NCI-H146 treated with DMSO at 0.1 percent for 48 hours (cell line): ENCODE results near the gene CCT7.

Experiments
- DNase-seq: peaks from one replicate; lab custom pipeline; 2025; ENCODE audit not compliant: unreplicated experiment; lab: John Stamatoyannopoulos, UW

CCT7 gene

DNA sequence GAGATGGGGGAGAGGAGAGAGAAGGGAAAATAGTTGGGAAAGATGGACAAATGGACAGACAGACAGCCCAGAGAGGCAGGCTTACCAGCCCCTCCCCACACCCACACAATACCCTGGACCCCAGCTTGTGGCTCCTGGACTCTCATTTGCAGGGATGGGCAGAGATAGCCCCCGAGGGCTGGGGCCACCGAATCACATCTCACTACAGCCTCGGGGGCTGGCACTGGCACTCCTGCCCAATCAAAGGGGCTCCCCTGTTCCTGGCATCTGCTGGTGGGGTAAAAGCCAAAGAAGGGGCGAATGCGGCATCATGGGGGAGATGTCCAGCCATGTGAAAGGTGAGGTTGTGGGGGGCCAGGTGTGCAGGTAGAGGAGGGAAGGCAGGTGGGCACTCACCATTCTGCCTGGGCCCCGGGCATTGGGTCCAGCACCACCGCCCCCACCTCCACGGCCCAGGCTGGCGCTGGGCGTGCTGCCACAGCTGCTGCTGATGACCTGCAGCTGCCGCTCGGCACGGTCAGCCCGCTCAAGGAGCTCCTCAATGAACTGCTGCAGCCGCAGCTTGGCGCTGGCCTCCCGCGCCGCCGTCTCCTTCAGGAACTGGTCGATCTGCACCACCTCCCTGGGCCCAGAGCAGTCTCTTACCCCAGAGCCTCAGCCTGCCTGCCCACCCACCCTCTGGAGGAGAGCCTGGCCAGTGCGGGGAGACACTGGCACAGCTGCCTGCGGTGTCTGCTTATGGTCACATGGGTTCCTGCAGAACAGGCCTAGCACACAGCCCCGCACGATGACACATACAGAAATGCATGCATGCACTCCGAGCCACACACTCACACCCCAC is 32.2 kb downstream of the CCT7 start:
- DNase-seq = no peak

DNA sequence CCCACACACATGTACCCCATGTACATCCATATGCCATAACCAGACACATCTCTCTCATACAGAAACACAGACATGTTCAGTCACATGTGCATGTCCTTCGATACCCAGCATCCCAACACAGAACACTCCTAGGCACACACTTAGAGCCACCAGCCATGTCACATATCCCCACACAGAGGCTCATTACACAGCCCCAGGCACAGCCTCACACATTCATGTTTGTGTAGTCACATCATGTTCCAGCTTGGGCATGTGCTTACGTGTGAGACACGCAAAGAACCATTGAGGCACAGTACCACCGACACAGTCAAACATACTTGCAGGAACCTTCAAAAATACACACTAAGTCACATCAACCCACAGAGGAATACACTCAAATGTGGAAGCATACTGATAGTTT is 32.9 kb downstream of the CCT7 start:
- no peak for DNase-seq

DNA sequence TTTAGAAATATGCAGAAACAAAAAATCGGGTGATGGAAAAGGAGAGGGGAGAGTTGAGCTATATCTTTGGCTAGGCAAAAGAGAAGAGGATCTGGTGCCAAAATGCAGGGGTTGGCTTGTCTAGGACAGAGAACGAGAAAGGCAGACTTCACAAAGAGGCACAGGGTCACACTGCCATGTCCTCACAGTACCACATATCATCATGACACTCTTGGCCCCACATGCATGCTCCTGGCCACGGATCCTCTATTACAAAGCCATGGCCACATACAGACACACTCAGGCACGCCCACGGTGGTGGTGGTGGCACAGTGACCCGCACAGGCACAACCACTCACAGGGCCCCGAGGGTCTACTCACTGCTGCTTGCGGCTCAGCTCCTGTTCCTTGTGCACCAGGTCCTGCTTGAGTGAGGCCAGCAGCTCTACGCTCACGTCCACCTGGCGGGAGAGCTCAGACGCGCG is 34.3 kb downstream of the CCT7 start:
- DNase-seq = no peak

DNA sequence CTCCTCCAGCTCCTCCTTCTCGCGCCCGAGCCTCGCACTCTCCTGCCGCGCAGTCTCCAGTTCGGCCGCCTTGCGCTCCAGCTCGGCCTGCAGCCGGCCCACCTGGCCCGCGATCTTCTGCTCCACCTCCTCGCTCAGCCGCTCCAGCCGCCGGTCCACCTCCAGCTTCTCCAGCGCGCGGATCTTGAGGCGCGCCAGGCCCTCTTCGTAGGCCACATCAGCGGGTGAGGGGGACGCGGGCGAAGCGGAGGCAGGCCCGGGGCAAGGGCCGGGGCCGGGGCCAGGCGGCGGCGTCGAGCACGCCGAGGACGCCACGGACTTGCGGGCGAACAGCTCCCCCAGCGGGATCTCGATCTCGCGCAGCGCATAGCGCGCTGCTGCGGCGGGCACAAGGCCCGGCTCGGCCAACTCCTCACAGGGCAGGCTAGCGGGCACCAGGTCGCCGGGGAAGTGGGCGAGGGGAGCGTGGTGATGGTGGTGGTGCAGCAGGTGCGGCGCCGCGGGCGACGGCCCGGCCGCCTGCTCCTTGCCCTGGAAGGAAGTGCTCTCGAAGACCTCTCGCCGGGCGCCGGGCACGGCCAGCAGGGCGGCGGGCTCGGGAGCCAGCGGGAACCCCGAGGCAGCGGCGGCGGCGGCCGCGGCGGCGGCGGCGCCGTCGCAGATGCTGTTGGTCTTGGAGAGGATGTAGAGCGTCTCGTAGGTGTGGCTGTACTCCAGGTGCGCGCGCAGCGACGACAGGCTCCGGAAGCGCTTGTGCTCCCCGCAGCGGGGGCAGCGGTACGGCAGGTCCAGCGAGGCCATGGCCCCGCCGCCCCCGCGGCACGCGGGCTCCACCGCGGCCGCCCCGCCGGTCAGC is 35.0 kb downstream of the CCT7 start:
- DNase-seq = peak; percentile 78

DNA sequence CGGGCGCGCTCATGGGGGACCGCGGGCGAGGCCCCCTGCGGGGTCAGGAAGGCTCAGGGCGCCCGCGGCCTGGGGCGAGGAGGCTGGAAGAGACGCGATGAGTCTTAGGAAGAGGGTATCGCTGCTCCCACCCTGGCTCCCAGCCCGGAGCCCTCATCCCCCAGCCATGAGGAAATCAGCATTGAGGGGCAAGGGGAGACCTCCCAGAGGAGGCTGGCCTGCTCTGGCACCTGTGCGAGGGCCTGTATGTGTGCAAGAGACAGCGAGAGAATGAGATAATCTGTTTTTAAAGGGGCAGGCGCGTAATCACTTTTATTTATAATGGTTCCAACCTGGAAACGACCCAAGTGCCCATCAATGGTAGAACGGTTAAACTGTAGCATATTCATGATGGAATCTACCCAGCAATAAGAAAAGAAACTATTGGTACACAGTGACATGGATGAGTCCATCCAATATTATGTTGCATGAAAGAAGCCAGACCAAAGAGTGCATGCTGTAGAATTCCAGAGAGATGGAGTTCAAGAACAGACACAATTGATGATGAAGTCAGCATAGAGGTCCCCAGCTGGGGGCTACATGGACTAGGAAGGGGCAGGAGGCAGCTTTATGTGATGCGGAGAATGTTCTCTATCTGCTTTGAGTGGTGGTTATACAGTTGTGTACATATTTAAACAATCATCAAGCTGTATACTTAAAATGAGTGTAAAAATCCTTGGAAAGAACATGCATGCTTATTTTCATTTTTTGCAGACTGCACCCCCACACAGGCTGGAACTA is 35.8 kb downstream of the CCT7 start:
- DNase-seq = no peak

DNA sequence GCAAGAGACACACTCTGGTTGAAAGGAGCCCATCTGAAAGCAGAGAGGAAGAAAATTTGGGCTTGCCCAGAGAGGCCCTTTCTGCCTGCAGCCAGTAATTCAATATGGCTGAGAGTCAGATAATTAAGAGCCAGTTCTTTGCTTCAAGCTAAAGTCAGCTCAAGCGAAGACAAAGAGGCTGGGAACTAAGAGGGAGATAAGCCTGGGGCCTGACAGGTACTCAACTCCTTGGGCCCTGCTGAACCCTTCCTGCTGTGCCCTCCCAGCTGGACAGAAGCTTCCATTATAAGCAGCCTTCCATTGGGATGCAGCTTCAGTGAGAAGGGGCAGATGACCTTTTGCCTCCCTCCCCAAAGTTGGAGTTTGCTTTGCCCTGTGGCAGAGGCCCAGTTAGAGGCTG is 38.2 kb downstream of the CCT7 start:
- no peak for DNase-seq

DNA sequence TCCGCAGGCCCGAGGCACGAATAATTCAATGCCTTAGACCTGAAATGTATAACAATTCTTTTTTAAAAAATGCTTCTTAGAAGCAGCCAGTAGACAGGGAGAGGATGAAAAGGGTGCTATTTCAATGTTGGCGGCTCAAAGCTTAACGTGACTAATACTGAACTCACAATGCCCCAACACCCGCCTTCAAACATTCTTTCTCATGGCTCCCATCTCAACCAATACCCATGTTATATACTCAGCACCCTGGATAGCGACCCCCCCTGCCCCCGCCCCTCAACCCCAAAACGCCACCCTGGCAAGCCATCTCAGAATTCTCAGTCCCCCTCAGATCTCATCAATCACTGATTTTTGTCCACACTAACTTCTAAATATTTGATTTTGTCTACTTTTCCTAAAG is 45.7 kb downstream of the CCT7 start:
- no peak for DNase-seq

DNA sequence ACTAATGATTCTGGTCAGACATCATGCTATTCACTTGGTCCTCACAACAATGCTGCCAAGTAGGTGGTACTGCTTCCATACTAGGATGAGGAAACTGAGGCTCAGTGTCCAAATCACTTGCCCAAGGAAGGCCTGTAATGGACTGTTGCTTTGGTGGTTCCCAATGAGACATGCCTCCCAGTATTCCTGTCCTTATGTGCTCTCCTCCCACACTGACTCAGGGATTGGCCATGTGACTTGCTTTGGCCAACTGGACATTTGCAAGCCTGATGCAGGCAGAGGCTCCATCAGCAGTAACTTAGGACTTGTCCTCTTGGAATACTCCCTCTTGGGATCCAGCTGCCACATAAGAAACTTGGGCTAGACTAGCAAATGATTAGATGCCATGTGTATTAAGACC is 47.1 kb downstream of the CCT7 start:
- DNase-seq = no peak

DNA sequence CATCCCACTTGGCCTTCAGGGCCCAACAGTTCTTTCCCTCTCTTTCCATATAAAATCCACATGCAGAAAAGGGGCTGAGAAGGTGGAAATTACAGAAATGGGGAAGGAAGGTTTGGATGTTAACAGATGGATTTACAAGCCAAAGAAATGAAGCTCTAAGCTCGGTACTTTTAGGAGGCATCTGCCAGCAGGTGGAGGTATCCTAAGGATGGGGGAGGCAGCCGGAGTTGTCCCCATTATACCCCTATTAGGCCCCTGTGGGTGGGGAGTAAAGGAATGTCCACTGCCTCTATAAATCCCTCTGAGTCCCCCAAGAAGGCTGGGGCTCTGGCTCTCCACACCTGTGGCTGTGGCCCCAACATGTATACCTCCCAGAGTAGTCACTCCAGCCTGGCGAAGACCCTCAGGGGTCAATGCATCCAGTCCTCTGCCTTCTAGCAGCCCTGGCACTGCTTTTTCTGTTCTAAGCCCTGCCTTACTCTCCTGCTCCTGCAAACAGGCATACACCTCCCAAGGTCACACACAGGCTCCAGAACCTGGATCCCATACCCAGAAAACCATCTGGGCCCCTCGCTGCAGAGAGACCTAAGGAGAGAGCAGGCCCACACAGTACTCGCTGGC is 48.9 kb downstream of the CCT7 start:
- DNase-seq = no peak

DNA sequence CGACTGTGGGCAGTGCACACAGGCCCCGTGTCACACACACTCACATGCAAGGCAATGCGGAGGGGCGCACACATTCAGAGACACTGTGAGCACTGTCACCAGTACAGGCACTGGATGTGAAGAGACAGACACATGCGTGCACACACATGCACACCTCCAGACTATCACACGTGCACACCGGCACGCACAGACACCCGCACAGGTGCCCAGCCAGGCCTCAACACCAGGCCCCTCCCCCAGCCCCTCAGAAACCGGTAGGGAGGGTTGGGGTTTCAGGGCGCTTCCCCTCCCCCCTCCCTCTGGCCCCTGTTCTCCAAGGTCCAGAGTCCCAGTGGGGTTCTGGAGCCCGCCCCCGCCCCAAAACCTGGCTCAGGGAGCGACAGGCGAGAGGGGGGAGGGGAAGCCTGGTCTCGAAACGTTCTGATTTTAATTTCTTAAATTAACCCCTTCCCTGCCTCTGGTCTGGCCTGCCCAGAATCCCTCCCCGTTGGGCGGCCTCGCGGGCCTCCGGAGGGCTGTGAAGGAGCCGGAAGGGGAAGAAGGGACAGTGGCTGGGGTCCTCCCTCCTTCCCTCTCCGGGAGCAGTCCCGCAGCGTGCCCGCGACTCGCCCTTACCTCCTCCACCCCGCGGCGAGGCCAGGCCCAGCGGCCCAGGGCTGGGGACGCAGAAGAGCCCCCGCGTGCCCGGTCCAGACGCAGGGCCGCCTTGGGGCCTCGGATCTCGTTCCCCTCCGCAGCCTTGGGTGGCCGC is 49.6 kb downstream of the CCT7 start:
- no peak for DNase-seq

DNA sequence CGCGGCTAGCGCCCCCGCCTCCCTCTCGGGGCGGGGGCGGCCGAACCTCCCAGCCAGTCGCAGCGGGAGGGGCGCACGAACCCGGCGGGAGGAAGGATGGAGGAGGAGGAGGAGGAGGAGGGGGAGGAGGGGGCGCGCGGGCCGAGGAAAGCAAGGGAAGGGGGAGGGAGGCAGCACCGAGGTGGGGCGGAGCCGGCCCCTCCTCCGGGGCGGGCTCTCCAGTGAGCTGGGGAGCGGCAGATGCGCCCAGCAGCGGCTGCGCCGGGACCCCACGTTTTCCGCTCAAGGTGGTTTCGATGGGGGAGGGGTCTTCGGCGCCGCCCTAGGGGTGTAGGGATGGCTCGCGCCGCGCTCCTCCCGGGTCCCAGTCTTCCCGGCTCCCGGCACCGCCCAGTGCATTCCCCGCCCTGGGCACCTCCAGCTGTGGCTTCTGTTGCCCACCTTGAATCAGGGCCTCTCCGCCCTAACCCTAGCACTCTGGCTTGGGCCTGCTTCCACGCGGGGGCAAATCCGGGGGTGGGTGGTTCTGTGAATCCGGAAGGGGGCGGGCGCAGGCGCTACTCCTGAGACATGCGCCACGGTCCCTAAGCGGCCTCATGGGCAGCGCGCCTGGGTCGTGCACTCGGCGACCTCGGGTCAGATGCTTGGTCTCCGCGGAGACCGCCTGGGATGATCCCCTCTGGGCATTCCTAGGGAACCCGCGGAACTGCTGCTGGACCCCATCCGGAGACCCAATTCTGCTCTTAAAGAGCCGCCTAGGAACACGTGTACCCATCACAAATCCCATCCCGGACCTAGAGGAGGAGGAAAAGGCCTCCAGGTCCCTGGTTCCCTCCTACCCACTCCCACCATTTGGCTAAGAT is 50.4 kb downstream of the CCT7 start, which contains the start of gene FBXO41:
FBXO41 (minus strand) TSS at position 183 of the 863 bp plus-strand sequence. CDS start 14,848 bp downstream, outside the sequence.
- DNase-seq = peak; percentile 55

DNA sequence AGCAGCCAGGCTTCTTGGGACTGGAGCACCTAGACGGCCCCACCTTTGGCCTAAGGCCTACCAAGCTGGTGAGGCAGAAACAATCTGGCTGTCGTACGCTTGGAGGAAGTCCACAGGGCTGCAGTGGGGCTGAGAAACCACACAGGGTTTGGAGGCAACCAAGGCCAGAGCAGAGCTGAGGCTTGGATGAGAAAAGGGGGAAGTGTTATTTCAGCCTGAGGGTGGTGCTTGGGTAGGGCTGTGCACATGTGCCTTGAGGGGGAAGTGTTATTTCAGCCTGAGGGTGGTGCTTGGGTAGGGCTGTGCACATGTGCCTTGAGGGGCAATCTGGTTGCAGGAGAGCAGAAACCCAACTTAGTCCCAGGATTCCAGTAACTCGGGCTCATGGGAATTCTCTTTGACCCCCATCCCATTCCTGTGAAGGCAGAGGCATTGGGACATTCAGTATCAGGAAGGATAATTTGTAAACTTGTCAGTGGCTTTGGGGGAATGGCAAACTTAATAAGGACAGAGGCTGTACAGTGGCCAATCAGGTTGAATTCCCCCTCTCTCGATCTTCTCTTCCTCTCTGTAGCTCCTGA is 51.1 kb downstream of the CCT7 start:
- DNase-seq = no peak

DNA sequence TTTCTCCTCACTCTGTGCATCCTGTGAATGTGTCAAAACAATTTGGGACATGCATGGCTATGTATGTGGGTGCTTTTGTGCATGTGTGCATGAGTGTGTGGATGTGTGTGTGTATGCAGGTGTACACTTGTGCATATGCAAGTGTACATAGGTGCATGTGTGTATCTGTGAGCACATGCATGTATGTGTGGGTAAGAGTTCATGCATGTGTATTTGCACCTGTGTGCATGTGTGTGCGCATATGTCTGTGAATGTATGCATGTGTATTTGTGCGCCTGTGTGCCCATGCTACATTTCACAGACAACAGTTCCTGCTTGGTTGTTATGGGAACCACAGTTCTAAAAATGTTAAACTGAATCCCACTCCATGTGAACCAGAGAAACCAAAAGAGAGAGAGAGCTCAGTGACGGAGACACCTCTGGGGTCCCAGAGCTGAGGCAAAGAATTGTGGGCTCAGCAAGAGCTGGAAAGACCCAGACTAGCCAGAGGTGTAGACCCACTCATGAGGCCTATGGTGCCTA is 52.1 kb downstream of the CCT7 start:
- no peak for DNase-seq

DNA sequence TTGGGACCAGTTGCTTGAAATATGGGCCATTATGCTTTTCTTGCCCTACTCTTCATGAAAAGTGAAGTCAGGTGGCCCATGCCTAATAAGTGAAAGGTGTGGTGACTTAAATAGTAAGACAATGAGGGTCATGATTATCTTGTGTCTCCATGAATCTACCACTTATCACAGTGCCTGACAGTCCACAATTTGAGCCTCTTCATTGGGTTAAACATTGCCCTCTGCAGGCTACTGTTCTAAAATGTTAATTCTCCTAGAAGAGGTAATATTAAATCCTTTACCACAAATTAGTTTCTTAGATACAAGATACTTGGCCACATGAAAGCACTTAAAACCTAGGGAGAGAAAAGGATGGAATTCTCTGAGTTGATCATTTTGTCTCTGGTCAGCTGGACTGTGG is 55.2 kb downstream of the CCT7 start:
- no peak for DNase-seq

DNA sequence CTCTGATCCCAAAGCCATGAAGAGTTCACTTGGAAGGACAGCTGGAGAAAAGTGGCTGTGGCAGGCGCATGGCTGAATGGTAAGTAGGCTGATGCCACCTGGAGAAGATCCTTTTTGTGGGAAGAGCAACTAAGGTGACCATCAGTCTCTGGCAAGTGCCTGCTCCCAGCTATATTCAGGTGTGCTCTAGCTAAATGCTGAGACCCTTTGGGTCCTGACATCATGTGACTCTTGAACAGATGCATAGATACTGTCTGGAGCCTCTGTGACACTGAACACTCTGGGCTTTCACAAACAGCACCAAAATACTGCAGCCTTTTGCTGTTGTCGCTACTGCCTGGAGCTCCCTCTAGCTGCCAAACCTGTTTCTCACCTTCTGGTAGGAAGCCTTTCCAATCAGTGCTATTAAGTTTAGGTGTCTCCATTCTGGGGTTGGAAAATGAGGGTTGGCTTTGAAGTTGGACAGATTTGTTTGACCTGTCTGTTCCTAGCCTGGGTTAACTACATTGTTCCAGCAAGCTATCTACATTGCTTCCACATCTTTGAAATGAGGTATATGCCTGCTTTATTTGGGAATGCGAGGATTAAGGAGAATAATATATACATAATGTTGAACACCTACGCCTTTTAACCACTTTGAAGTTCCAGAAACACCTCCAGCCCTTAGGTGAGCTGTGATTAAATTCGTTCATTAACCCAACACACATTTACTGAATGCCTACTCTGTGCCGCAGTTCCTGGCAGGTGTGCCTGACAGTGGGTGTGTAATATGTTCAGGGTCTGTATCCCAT is 56.1 kb downstream of the CCT7 start:
- DNase-seq = peak; percentile 70

DNA sequence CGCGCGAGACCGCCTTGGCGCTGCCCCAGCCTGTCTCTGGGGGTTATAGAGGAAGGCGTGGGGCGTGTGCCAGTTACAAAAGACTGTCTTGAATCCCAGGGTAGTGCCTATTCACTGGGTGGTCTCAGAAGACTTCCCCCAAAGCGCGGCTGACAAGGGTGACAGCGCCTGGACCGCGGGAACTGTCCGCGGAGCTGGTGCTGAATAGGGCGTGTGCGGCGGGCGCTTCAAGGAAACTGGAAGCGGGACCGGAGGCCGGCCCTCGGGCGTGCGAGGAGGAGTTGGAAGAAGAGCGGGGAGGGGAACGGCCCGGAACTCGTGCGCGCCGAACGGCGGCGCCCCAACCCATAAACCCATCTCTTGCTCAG is 57.0 kb downstream of the CCT7 start:
- DNase-seq = no peak

DNA sequence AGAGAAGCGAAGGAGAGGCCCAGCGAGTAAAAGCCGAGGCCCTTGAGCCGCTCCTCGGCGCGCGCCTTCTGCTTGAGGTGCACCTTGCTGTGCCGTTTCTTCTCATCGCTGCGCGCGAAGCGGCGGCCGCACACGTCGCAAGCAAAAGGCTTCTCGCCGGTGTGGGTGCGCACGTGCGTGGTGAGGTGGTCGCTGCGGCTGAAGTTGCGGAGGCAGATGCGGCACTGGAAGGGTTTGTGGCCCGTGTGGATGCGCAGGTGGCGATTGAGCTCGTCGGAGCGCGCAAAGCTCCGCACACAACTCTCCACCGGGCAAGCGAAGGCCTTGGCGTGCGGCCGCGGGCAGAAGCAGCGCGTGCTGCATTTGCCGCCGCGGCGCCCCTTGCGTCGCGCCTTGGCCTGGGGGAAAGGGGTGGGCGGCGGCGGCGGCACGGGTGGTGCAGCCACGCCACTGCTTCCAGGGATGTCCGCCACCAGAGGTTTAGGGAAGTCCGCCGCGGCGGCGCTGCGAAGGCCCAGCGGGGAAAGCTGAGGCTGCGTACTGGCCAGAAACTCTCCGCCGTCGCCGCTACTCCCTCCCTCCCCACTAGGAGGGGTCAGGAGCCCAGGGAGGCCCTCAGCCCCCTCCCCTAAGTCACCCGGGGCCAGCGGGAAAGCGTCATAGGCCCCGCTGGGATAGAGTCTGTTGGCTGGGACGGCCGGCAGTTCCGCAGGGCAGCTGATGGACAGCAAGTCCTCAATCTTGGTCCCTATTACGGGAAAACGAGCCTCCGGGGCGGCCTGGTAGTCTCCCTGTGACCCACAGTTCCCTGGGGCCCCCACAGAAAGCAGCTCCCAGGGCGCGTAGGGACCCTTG is 57.6 kb downstream of the CCT7 start:
- peak; percentile 38 for DNase-seq
